ENCODE measurements around the gene KRTAP3-3. TPM values are rescaled to one million over a fixed set of nuclear protein-coding genes. Genes with fewer than 3 reads are reported as not detected.
A peak's percentile ranks its signal among the peaks of the same experiment; 100 is the strongest.

The KRTAP3-3 gene
- total and polyA plus RNA-seq, 2 of the 8 experiments (the other 6 are each of a cell fraction or from before 2014, with no cell fraction given), result not detected

- Histone ChIP-seq H2AK5ac (ENCODE audit: low read depth, low read length) (no peak overlapping the region), H3K79me1 (ENCODE audit: low read depth, low read length) (no peaks in the 10 kb centered on the region), H2AFZ (ENCODE audit: low read length) (peak overlapping the region; percentile 81; the same call in 1 of the 2 replicates), H3K4me2 (ENCODE audit: insufficient read depth in 1 of 2, low read depth in 2 of 2, low read length in 2 of 2) (no peak overlapping the region), H3K23ac (ENCODE audit: insufficient read length) (no peak overlapping the region), H3K27me3 (replicated peaks in 1 of 4; ENCODE audit: control insufficient read depth in 3 of 4, extremely low read depth in 1 of 4, insufficient read depth in 3 of 4, low read length in 3 of 4) (no peaks in the 10 kb centered on the region), H4K5ac (ENCODE audit: insufficient read length, low read depth, low read length) (no peak overlapping the region), H3K27ac (ENCODE audit: low read depth, low read length) (no peak overlapping the region), H4K91ac (replicated peaks; ENCODE audit: insufficient read length, low read length) (no peak overlapping the region), H4K8ac (ENCODE audit: extremely low read depth, insufficient read depth, low read length) (no peak overlapping the region), H3K4me1 (replicated peaks in 1 of 4; ENCODE audit: control insufficient read depth in 3 of 4, insufficient read depth in 4 of 4, low read length in 3 of 4) (peaks cover 0 to 7% (median 0%) of the 10 kb centered on the region in 4 experiments; a peak in 2 of 7 replicates), H3K4ac (replicated peaks; ENCODE audit: insufficient read length, low read depth, low read length) (no peak overlapping the region), H3K79me2 (ENCODE audit: control insufficient read depth in 1 of 2, insufficient read depth in 2 of 2, low read length in 2 of 2) (no peaks in the 10 kb centered on the region), H3K14ac (ENCODE audit: insufficient read length) (no peak overlapping the region), H3K18ac (ENCODE audit: extremely low read depth, low read length) (no peak overlapping the region), H3K9ac (replicated peaks in 1 of 4; ENCODE audit: extremely low read depth in 1 of 4, low read depth in 3 of 4, low read length in 3 of 4) (no peak overlapping the region), H3K56ac (replicated peaks; ENCODE audit: insufficient read length, low read depth, low read length) (no peak overlapping the region), H3K4me3 (ENCODE audit: extremely low read depth in 1 of 4, insufficient read depth in 2 of 4, low read depth in 3 of 4, low read length in 4 of 4) (no peak overlapping the region), H2BK12ac (ENCODE audit: low read depth, low read length) (peak overlapping the region; percentile 0; the same call in 1 of the 2 replicates), H3K36me3 (ENCODE audit: control insufficient read depth in 2 of 4, insufficient read depth in 4 of 4, low read length in 3 of 4) (no peaks in the 10 kb centered on the region), H4K20me1 (replicated peaks in 1 of 2; ENCODE audit: control insufficient read depth in 1 of 2, insufficient read depth in 2 of 2, low read length in 2 of 2) (no peaks in the 10 kb centered on the region), H2BK15ac (ENCODE audit: low read length) (no peak overlapping the region), H2BK5ac (ENCODE audit: low read depth, low read length) (no peak overlapping the region), H2BK120ac (replicated peaks; ENCODE audit: low read depth, low read length) (no peak overlapping the region), H3K23me2 (ENCODE audit: low read depth, low read length) (no peaks in the 10 kb centered on the region), H2BK20ac (ENCODE audit: low read length) (no peak overlapping the region), H3K9me3 (ENCODE audit: insufficient read depth in 2 of 2, low read depth in 1 of 2, low read length in 1 of 2) (no peaks in the 10 kb centered on the region)
- ChIA-PET CTCF (ENCODE audit: partially characterized antibody) (interaction anchor here (1.3 kb wide), 1 partner anchor 9 kb away, joined by 4 read pairs; no protein-coding TSS in a partner anchor), POLR2A (ENCODE audit: partially characterized antibody) (interaction anchor here (1.1 kb wide), 1 partner anchor 22 kb away, joined by 4 read pairs; no protein-coding TSS in a partner anchor)
- DNase-seq (ENCODE audit: low read depth in 1 of 2, low spot score in 2 of 2) (no peak), FAIRE-seq (peak; percentile 13)
- 87% methylated on average over 12 of the region's 12 CpGs; no CpG with 5 or more reads in 1 of the 2 experiments for WGBS, 2 experiments (ENCODE audit: extremely low coverage in 1 of 2, insufficient coverage in 1 of 2, insufficient read length in 1 of 2, insufficient replicate concordance in 2 of 2, low coverage in 1 of 2, low lambda C conversion rate in 2 of 2, missing lambda C conversion rate in 1 of 2)
- no peak for TF ChIP-seq SUZ12 (IDR thresholded peaks at IDR 0.05; ENCODE audit: low read length)
- TF ChIP-seq MAFK (IDR thresholded peaks at IDR 0.05; ENCODE audit: low read depth, low read length), result no peak
- no peak for TF ChIP-seq E2F6 (IDR thresholded peaks at IDR 0.05)
- peak; percentile 23 for TF ChIP-seq ASH2L (IDR thresholded peaks at IDR 0.05; ENCODE audit: low read length)
- TF ChIP-seq YY1 (IDR thresholded peaks at IDR 0.05; ENCODE audit: low read depth, low read length), result no peak
- peak; percentile 84 for TF ChIP-seq SP1 (IDR thresholded peaks at IDR 0.05; ENCODE audit: low read depth, low read length)
- no peak for TF ChIP-seq CREB1 (IDR thresholded peaks at IDR 0.05)
- TF ChIP-seq POU5F1 (IDR thresholded peaks at IDR 0.05; ENCODE audit: low read depth, low read length), result no peak
- TF ChIP-seq RAD21 (IDR thresholded peaks at IDR 0.05 in 1 of 2, conservative IDR thresholded peaks at IDR 0.05 in 1 of 2; ENCODE audit: low read depth in 2 of 2, low read length in 2 of 2), result no peak
- no peak for TF ChIP-seq USF2 (IDR thresholded peaks at IDR 0.05; ENCODE audit: low read length)
- no peak for TF ChIP-seq SIRT6 (IDR thresholded peaks at IDR 0.05; ENCODE audit: low read length)
Observed at GRCh38 chr17:40958086-40958953, 35.6 kb downstream of the KRTAP3-3 start.
